ENCODE measurements around the gene FAM120A.
"Not testable (repeated sequence)": the region's sequence is repeated elsewhere in the genome, so short reads cannot be mapped to it uniquely, and the experiment has no call there.

FAM120A gene

DNA sequence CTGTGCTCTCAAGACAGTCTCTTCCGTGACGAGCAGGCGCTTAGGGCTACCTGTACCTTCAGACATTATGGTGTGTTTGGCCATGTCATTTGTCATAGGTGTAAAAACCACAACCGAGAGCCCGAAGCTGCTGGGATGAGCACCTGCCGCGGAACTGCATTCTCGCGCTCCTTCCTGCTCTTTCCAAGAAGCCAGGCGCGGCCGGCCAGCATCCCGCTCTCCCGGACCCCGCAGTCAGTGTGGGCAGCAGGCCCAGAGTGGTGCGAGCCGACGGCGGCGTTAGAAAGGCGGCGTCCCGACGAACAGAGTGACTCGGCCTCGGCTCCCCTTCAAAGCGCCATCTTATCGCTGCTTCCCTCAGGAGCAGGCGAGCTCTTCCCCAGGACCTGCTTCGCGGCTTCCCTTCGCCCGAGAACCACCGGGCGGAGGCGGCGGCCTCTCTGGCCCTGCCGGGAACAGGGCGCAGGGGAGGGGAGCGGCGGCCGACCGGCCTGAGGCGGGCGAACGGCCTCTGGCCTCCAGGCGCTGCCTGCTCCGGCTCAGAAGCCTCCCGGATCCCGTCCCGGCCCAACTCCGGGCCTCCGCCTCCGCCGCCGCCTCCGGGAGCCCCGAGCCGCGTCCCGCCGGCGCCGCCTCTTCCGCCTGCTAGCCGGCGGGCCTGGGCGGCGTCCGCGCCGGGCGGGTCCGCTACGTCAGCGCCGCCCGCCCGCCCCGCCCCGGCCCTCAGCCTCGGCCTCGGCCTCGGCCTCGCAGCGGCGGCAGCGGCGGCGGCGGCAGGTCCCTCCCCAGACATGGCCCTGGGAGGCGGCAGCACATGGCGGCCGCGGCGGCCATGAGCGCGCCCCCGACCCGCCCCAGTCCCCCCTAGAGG, at the start of gene FAM120A:
FAM120A (plus strand) TSS at position 741 of the 871 bp plus-strand sequence. CDS start 231 bp downstream, outside the sequence.
- peak; percentile 69 for DNase-seq (ENCODE audit: low spot score)

DNA sequence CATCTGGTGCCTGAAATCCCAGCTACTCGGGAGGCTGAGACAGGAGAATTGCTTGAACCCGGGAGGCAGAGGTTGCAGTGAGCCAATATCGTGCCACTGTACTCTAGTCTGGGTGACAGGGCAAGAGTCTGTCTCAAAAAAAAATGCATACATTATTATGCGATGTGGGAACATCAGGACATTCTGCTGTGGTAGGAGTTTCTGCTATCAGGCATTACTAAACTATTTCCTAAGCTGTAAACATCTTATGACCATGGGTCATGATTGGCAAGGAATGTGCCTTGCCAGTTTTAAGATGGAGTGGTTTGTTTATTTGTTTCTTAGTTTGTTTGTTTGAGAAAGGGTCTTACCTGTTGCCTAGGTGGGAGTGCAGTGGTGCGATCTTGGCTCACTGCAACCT, 45.1 kb upstream of the FAM120A start:
- no peak for DNase-seq (ENCODE audit: low spot score)

- DNase-seq (ENCODE audit: low spot score) = no peak
These were observed 38.0 kb upstream of the FAM120A start for GRCh38 chr9:93413530-93413929.

- no peak for DNase-seq (ENCODE audit: low spot score)
These were observed 36.3 kb upstream of the FAM120A start for GRCh38 chr9:93415176-93415690.

DNA sequence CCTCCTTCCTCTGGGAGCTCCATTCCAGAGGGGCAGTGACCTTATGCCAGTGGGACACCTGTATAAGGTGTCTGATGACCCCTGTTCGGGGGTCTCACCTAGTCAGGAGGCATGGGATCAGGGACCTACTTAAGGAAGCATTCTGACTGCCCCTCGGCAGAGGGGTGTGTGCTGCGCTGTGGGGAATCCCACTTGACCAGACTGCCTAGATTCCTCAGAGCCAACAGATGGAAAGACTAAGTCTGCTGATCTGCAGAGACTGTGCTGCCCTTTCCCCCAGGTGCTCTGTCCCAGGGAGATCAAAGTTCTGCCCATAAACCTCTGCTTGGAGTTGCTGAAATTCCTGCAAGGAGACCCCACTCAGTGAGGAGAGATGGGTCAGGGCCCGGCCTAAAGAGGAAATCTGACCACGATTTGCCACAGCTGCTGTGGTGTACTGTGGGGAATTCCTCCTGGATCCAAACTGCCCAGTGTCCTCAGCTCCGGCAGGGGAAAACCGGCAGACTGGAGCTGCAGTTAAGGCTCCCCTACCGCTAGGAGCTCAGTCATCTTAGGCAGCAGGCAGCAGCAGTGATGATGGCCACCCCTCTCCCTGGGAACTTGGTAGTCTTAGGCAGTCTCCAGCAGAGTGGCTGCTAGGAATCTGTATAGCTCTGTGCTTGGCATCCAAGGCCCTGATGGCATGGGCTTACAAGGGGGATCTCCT, 34.8 kb upstream of the FAM120A start:
- no peak for DNase-seq (ENCODE audit: low spot score)

- DNase-seq (ENCODE audit: low spot score) = no peak
These were observed 33.9 kb upstream of the FAM120A start for GRCh38 chr9:93417538-93417937.

- no peak for DNase-seq (ENCODE audit: low spot score)
These were observed 32.5 kb upstream of the FAM120A start for GRCh38 chr9:93419023-93419422.

DNA sequence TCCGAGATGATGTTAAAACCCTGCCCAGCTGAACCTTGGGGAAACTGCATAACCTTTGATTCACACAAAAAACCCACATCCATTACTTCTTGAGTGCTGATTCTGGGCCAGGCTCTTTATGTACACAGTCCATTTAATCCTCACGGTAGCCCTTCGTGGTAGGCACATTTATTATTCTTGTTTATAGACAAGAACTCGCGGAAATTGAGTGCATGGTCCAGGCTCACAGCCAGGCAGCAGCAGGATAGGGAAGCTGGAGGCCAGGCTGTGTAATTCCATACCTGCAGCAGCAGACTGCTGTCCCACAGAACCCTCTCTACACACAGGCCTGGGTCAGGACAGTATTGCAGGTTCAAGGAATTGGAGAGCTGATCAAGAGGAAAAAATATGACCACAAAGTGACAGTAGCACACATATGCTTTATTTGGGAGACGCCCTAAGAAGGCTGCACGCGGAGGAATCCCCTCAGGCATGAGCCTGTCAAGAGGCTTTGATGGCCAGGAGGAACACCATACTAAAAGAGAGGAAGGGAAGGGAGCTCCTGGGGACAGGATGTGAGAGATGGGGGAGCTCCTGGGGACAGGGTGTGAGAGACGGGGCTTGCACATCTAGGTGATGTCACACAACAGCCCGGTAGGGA, 28.4 kb upstream of the FAM120A start:
- DNase-seq (ENCODE audit: low spot score) = no peak

GRCh38 chr9:93427655-93428379, 23.7 kb upstream of the FAM120A start:
- DNase-seq (ENCODE audit: low spot score) = no peak

- no peak for DNase-seq (ENCODE audit: low spot score)
These were observed 19.9 kb upstream of the FAM120A start for GRCh38 chr9:93431539-93432105.

DNA sequence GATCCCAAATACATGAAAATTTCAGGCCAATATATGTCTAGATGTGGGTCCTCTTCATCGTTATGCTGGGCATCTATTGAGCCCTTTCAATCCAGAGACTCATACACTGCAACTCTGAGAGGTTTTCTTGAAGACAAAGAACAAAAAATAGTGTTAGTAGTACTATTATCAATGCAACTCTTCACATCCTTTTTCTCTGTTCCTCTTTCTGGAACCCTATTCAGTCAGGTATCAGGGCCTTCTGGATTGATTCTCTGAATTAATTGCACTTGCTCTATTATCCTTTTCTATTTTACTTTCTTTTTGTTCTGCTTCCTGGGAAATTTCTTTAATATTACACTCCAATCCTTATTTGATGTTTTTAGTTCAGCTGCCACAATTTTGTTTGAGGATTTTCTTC, 18.5 kb upstream of the FAM120A start:
- no peak for DNase-seq (ENCODE audit: low spot score)

DNA sequence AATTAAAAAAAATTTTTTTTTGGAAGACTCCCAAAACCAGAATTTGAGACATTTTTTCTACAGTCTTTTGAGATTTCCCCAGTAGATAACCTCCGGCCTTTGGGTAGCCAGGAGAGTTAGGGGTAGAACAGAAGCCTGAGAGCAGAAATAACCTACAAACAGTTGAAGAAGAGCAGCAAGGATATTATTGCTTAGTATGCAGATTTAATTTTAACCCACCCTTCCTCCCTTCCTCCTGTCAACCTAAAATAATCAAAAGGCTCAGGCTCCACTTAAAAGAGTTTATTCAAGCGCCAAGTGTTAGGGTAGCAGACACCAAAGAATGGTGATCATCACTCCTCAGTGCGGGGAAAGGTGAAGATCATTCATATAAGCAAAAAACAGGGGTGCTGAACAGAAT, 17.4 kb upstream of the FAM120A start:
- no peak for DNase-seq (ENCODE audit: low spot score)

DNA sequence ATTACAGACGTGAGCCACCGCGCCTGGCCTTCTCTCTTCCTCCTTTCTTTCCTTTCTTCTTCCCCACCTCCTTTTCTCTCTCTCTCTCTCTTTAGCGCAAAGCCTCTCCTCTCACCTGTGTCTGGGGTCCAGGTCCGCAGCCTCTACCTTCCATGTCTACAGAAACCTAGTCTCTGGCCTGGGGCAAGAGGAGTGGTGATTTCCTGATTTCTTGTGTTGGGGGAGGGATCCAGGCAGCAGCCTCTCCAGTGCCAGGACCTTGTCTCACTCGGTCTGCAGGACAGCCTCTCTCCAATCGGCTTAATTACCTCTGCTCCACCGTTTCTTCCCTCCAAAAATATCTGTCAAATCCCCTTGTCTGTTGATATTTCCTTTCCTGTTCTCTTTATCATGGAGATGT, 16.1 kb upstream of the FAM120A start:
- no peak for DNase-seq (ENCODE audit: low spot score)

- no peak for DNase-seq (ENCODE audit: low spot score)
These were observed 15.3 kb upstream of the FAM120A start for GRCh38 chr9:93436218-93436617.

GRCh38 chr9:93436655-93437407, 14.7 kb upstream of the FAM120A start:
- DNase-seq (ENCODE audit: low spot score) = no peak

GRCh38 chr9:93437996-93438395, 13.5 kb upstream of the FAM120A start:
- no peak for DNase-seq (ENCODE audit: low spot score)

GRCh38 chr9:93439301-93439700, 12.2 kb upstream of the FAM120A start:
- not testable (repeated sequence) for DNase-seq (ENCODE audit: low spot score)

GRCh38 chr9:93440896-93441580, 10.4 kb upstream of the FAM120A start:
- DNase-seq (ENCODE audit: low spot score) = no peak

DNA sequence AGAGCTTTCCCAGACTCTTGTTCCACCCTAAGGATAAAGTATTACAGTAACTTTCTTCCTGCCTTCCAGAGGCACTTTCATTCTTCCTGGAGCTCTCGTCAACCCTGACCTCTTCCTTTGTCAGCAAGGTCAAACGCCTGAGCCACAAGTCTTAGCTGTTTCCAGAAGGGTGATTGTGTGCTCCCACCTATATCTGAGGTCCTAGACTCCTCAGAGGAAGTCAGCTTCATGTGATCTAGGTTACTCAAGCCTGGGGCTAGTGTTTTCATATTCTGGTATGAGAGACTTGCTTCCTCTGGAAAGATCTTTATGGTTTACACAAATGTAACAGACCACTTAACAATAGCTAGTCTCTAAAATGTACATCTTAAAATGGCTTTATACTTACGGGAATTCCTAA, 5.4 kb upstream of the FAM120A start:
- no peak for DNase-seq (ENCODE audit: low spot score)

GRCh38 chr9:93447655-93448054, 3.8 kb upstream of the FAM120A start:
- no peak for DNase-seq (ENCODE audit: low spot score)

Measured in activated CD4-positive, alpha-beta T cell treated with anti-CD3 and anti-CD28 coated beads, Interleukin-2, Interleukin-4, amounts not matched to agents 100 ng/mL and 50 ng/mL, durations not matched to agents 16 hours and 8 hours (primary cell).